HepG2 (cell line): Measurements from ENCODE around the gene CDC37. TPM values are rescaled to one million over a fixed set of nuclear protein-coding genes. Genes with fewer than 3 reads are reported as not detected.

Source experiments
- BCL3 ChIP-seq: sonication (generic); formaldehyde crosslinking; IDR thresholded peaks from 2 replicates; pipeline ENCODE4 v1.5.1; 2020; ENCODE audit warnings: mild to moderate bottlenecking, missing genetic modification reagents, moderate library complexity
- CREB1 ChIP-seq, 2 experiments: fragments of 450-650 bp in 1 of 2; IDR thresholded peaks; 2 replicates each; pipeline ENCODE4 v1.6.1; 2016 to 2017; ENCODE audit warnings: control low read depth in 1 of 2, mild to moderate bottlenecking in 1 of 2, missing compliant biosample characterization in 1 of 2, missing genetic modification characterization in 1 of 2
- ETS1 ChIP-seq: sonication (generic); formaldehyde crosslinking; IDR thresholded peaks from 2 replicates; pipeline ENCODE4 v1.4.0; 2020; ENCODE audit warnings: missing genetic modification reagents
- GABPB1 ChIP-seq: IDR thresholded peaks from 2 replicates; pipeline ENCODE4 v1.6.1; 2016; ENCODE audit warnings: mild to moderate bottlenecking, missing genetic modification reagents, moderate library complexity, missing compliant biosample characterization
- HOXD1 ChIP-seq: sonication (generic); formaldehyde crosslinking; IDR thresholded peaks from 2 replicates; pipeline ENCODE4 v1.5.0; 2020; ENCODE audit warnings: missing genetic modification reagents
- MYC ChIP-seq: sonication (generic); formaldehyde crosslinking; IDR thresholded peaks from 2 replicates; pipeline ENCODE4 v1.9.0; 2021; ENCODE audit warnings: missing genetic modification reagents, borderline replicate concordance
- NAIF1 ChIP-seq: sonication (generic); formaldehyde crosslinking; IDR thresholded peaks from 2 replicates; pipeline ENCODE4 v1.5.0; 2020; ENCODE audit warnings: mild to moderate bottlenecking, missing genetic modification reagents, borderline replicate concordance
- NFAT5 ChIP-seq: sonication (generic); formaldehyde crosslinking; IDR thresholded peaks from 2 replicates; pipeline ENCODE4 v1.4.0; 2020; ENCODE audit warnings: missing genetic modification reagents
- SCMH1 ChIP-seq: sonication (generic); formaldehyde crosslinking; IDR thresholded peaks from 2 replicates; pipeline ENCODE4 v1.9.0; 2021; ENCODE audit warnings: missing genetic modification reagents, mild to moderate bottlenecking, borderline replicate concordance
- SRF ChIP-seq: IDR thresholded peaks from 2 replicates; pipeline ENCODE4 v1.6.1; 2011; ENCODE audit warnings: mild to moderate bottlenecking, low read depth, low read length, moderate library complexity
- TAF15 ChIP-seq: fragments of 200-400 bp; formaldehyde crosslinking; IDR thresholded peaks from one replicate; pipeline ENCODE4 v1.6.1; 2018; ENCODE audit warnings: mild to moderate bottlenecking, low read depth, low read length; ENCODE audit not compliant: poor library complexity, severe bottlenecking
- TBX2 ChIP-seq: sonication (generic); formaldehyde crosslinking; IDR thresholded peaks from 2 replicates; pipeline ENCODE4 v1.5.0; 2020; ENCODE audit warnings: missing genetic modification reagents, mild to moderate bottlenecking, borderline replicate concordance
- ZBTB2 ChIP-seq: sonication (generic); formaldehyde crosslinking; IDR thresholded peaks from 2 replicates; pipeline ENCODE4 v1.8.0; 2022; ENCODE audit warnings: low read depth, missing genetic modification reagents
- ZNF251 ChIP-seq: sonication (generic); formaldehyde crosslinking; IDR thresholded peaks from 2 replicates; pipeline ENCODE4 v1.9.0; 2021; ENCODE audit warnings: mild to moderate bottlenecking, missing genetic modification reagents
- ZNF343 ChIP-seq: sonication (generic); formaldehyde crosslinking; IDR thresholded peaks from 2 replicates; pipeline ENCODE4 v1.4.0; 2020; ENCODE audit warnings: mild to moderate bottlenecking, missing genetic modification reagents
- ZXDC ChIP-seq: sonication (generic); formaldehyde crosslinking; IDR thresholded peaks from 2 replicates; pipeline ENCODE4 v1.5.0; 2020; ENCODE audit warnings: mild to moderate bottlenecking, missing genetic modification reagents
- polyA plus RNA-seq, 8 experiments: library from polyadenylated mRNA; depleted of rRNA in 3 of 8; stranded (reverse) in 7 of 8; unstranded in 1 of 8; fragments of >200 nt; fragmentation: Illumina TruSeq in 4 of 8; extraction: Trizol in 4 of 8; gene quantifications; 2 replicates each; pipeline versions ENCODE4 v1.2.1 to v1.2.3, GENCODE V29; 2011 to 2016; ENCODE audit warnings: low read depth in 4 of 8, missing spikeins in 1 of 8, mixed read lengths in 1 of 8; ENCODE audit not compliant: insufficient read depth in 1 of 8
- total RNA-seq, 5 experiments: library from RNA; depleted of rRNA; stranded (reverse); fragments of >200 nt; fragmentation: Illumina TruSeq; extraction: Trizol; gene quantifications; 2 replicates each; pipeline ENCODE4 v1.2.3, GENCODE V29; 2016; ENCODE audit warnings: low read depth in 1 of 5

The CDC37 gene
- total and polyA plus RNA-seq, 2 of the 13 experiments (the other 11 are each of a cell fraction or from before 2014, with no cell fraction given), result 158 to 177 TPM

- TF ChIP-seq ZBTB2 (CRISPR knock-in tag) (no peak), HOXD1 (CRISPR knock-in tag) (no peak), GABPB1 (CRISPR knock-in tag) (peak; percentile 67; the same call in 1 of the 2 replicates), BCL3 (no peak), SRF (no peak), TAF15 (no peak), ZNF343 (CRISPR knock-in tag) (no peak), NAIF1 (CRISPR knock-in tag) (no peak), ZNF251 (CRISPR knock-in tag) (no peak), ZXDC (CRISPR knock-in tag) (no peak), NFAT5 (no peak), MYC (CRISPR knock-in tag) (peak; percentile 29; the same call in 1 of the 2 replicates), ETS1 (no peak), TBX2 (no peak), CREB1 (IDR thresholded peaks at IDR 0.05) (no peak), CREB1 (CRISPR knock-in tag; IDR thresholded peaks at IDR 0.05) (no peak), SCMH1 (CRISPR knock-in tag) (no peak)
Measured at GRCh38 chr19:10402441-10403038, 802 bp downstream of the CDC37 start (continued).
